Activated T-helper 2 cell treated with anti-CD3 and anti-CD28 coated beads, Interferon-gamma antibody, Interleukin-2, Interleukin-4, amounts not matched to agents 10 μg/mL and 5 μg/mL and 100 μg/mL, durations not matched to agents 14 hours and 24 hours and 36 hours (primary cell): ENCODE measurements around the gene LTA. TPM values are rescaled to one million over a fixed set of nuclear protein-coding genes. Genes with fewer than 3 reads are reported as not detected.

Source experiments
- DNase-seq: peaks from one replicate; pipeline ENCODE4 v3.0.0; 2021; ENCODE audit warnings: low spot score
- H3K27ac Mint-ChIP-seq: one replicate; pipeline ENCODE4 v1.8.0; 2021; ENCODE audit warnings: mixed read lengths
- H3K27me3 Mint-ChIP-seq: one replicate; pipeline ENCODE4 v1.8.0; 2021; ENCODE audit warnings: low read depth, mixed read lengths
- H3K36me3 Mint-ChIP-seq: one replicate; pipeline ENCODE4 v1.8.0; 2021; ENCODE audit warnings: low read depth, mixed read lengths
- H3K4me1 Mint-ChIP-seq: one replicate; pipeline ENCODE4 v1.8.0; 2021; ENCODE audit warnings: low read depth, mixed read lengths
- H3K4me3 Mint-ChIP-seq: one replicate; pipeline ENCODE4 v1.8.0; 2021; ENCODE audit warnings: low read depth, mild to moderate bottlenecking, moderate library complexity, mixed read lengths
- H3K9me3 Mint-ChIP-seq: one replicate; pipeline ENCODE4 v1.8.0; 2021; ENCODE audit warnings: mixed read lengths
- intact Hi-C: fragments of 100-400 bp; cut with micrococcal nuclease; formaldehyde crosslinking; loops from one replicate; pipeline ENCODE4 v1.15.1; 2023
- total RNA-seq: library from RNA; stranded (reverse); gene quantifications from 2 replicates; pipeline ENCODE4 v1.2.3, GENCODE V29; 2022

Gene LTA
- total RNA-seq = 293 and 308 TPM in 2 replicates

- Mint-ChIP-seq H3K4me1 (peaks cover 83% of the 10 kb centered on the region), H3K4me3 (peak within 1 kb of the TSS; percentile 92)
- intact Hi-C loops = loop anchor here (2.0 to 10.0 kb wide), 2 partner anchors 81 to 253 kb away; partner anchors contain the start of genes BAG6 and HSPA1B
Observed at GRCh38 chr6:31572041-31572911, at the start of gene LTA. Gene LTA (plus strand): TSS chr6:31572289. CDS start chr6:31572743, 454 bp downstream.

GRCh38 chr6:31525553-31525931 lies 46.5 kb upstream of the LTA start:
- H3K4me3 Mint-ChIP-seq = no peak overlapping the region
- peaks cover 3% of the 10 kb centered on the region for H3K4me1 Mint-ChIP-seq
- no peaks in the 10 kb centered on the region for H3K9me3 Mint-ChIP-seq
- intact Hi-C loops = no loop called here
- no peak for DNase-seq
- no peak overlapping the region for H3K27ac Mint-ChIP-seq
- peaks cover 15% of the 10 kb centered on the region for H3K27me3 Mint-ChIP-seq
- H3K36me3 Mint-ChIP-seq = peaks cover 18% of the 10 kb centered on the region

More at GRCh38 chr6:31572041-31572911, at the start of gene LTA:
- peak; percentile 60 for DNase-seq
- H3K27ac Mint-ChIP-seq = peak within 1 kb of the TSS; percentile 95
- H3K36me3 Mint-ChIP-seq = peaks cover 35% of the 10 kb centered on the region
- H3K9me3 Mint-ChIP-seq = no peaks in the 10 kb centered on the region
- peaks cover 6% of the 10 kb centered on the region for H3K27me3 Mint-ChIP-seq

- peaks cover 5% of the 10 kb centered on the region for H3K4me1 Mint-ChIP-seq
- intact Hi-C loops = no loop called here
Observed at GRCh38 chr6:31525932-31526591, 46.0 kb upstream of the LTA start.

GRCh38 chr6:31528307-31528777 lies 43.7 kb upstream of the LTA start:
- no peaks in the 10 kb centered on the region for H3K9me3 Mint-ChIP-seq
- H3K4me3 Mint-ChIP-seq = no peak overlapping the region
- peaks cover 8% of the 10 kb centered on the region for H3K4me1 Mint-ChIP-seq
- intact Hi-C loops = no loop called here
- peaks cover 42% of the 10 kb centered on the region for H3K36me3 Mint-ChIP-seq
- no peak for DNase-seq
- no peaks in the 10 kb centered on the region for H3K27me3 Mint-ChIP-seq
- no peak overlapping the region for H3K27ac Mint-ChIP-seq

More at GRCh38 chr6:31525932-31526591, 46.0 kb upstream of the LTA start:
- Mint-ChIP-seq H3K9me3 (no peaks in the 10 kb centered on the region), H3K4me3 (no peak overlapping the region), H3K27me3 (peaks cover 13% of the 10 kb centered on the region), H3K27ac (no peak overlapping the region), H3K36me3 (peaks cover 23% of the 10 kb centered on the region)
- no peak for DNase-seq

- DNase-seq = no peak
- H3K27ac Mint-ChIP-seq = no peak within 1 kb of the TSS
- H3K9me3 Mint-ChIP-seq = no peaks in the 10 kb centered on the region
- intact Hi-C loops = no loop called here
- peaks cover 48% of the 10 kb centered on the region for H3K36me3 Mint-ChIP-seq
- no peak within 1 kb of the TSS for H3K4me3 Mint-ChIP-seq
- H3K27me3 Mint-ChIP-seq = no peaks in the 10 kb centered on the region
- H3K4me1 Mint-ChIP-seq = peaks cover 8% of the 10 kb centered on the region
Observed at GRCh38 chr6:31528821-31529328, 43.2 kb upstream of the LTA start, which contains the start of gene MCCD1. Gene MCCD1 (plus strand): TSS chr6:31528962. CDS start chr6:31529015, 53 bp downstream.

GRCh38 chr6:31529329-31530150 lies 42.5 kb upstream of the LTA start:
- Mint-ChIP-seq H3K27me3 (no peaks in the 10 kb centered on the region), H3K4me1 (peaks cover 8% of the 10 kb centered on the region), H3K4me3 (no peak overlapping the region), H3K36me3 (peaks cover 54% of the 10 kb centered on the region), H3K9me3 (no peaks in the 10 kb centered on the region), H3K27ac (no peak overlapping the region)
- intact Hi-C loops = no loop called here
- DNase-seq = no peak

GRCh38 chr6:31530659-31531058 lies 41.4 kb upstream of the LTA start:
- H3K27ac Mint-ChIP-seq = no peak overlapping the region
- no peak for DNase-seq
- H3K36me3 Mint-ChIP-seq = peaks cover 66% of the 10 kb centered on the region
- peaks cover 8% of the 10 kb centered on the region for H3K4me1 Mint-ChIP-seq
- no peak overlapping the region for H3K4me3 Mint-ChIP-seq
- intact Hi-C loops = no loop called here
- H3K27me3 Mint-ChIP-seq = no peaks in the 10 kb centered on the region
- H3K9me3 Mint-ChIP-seq = no peaks in the 10 kb centered on the region

- Mint-ChIP-seq H3K36me3 (peaks cover 71% of the 10 kb centered on the region), H3K4me3 (no peak overlapping the region), H3K9me3 (no peaks in the 10 kb centered on the region), H3K27ac (no peak overlapping the region), H3K4me1 (peaks cover 13% of the 10 kb centered on the region), H3K27me3 (no peaks in the 10 kb centered on the region)
- no peak for DNase-seq
- intact Hi-C loops = no loop called here
Observed at GRCh38 chr6:31531162-31531561, 40.9 kb upstream of the LTA start.

- peaks cover 77% of the 10 kb centered on the region for H3K36me3 Mint-ChIP-seq
- intact Hi-C loops = no loop called here
- no peaks in the 10 kb centered on the region for H3K9me3 Mint-ChIP-seq
- no peaks in the 10 kb centered on the region for H3K27me3 Mint-ChIP-seq
- peaks cover 16% of the 10 kb centered on the region for H3K4me1 Mint-ChIP-seq
- DNase-seq = no peak
- no peak overlapping the region for H3K27ac Mint-ChIP-seq
- H3K4me3 Mint-ChIP-seq = no peak overlapping the region
Observed at GRCh38 chr6:31531771-31532643, 40.1 kb upstream of the LTA start.

GRCh38 chr6:31532644-31533454 lies 39.2 kb upstream of the LTA start:
- no peaks in the 10 kb centered on the region for H3K27me3 Mint-ChIP-seq
- H3K36me3 Mint-ChIP-seq = peaks cover 83% of the 10 kb centered on the region
- intact Hi-C loops = no loop called here
- H3K4me3 Mint-ChIP-seq = no peak overlapping the region
- H3K4me1 Mint-ChIP-seq = peaks cover 20% of the 10 kb centered on the region
- H3K9me3 Mint-ChIP-seq = no peaks in the 10 kb centered on the region
- no peak for DNase-seq
- peak overlapping the region; percentile 5 for H3K27ac Mint-ChIP-seq

- peaks cover 23% of the 10 kb centered on the region for H3K4me1 Mint-ChIP-seq
- H3K36me3 Mint-ChIP-seq = peaks cover 84% of the 10 kb centered on the region
- H3K27me3 Mint-ChIP-seq = no peaks in the 10 kb centered on the region
- H3K4me3 Mint-ChIP-seq = no peak overlapping the region
- no peak overlapping the region for H3K27ac Mint-ChIP-seq
- intact Hi-C loops = no loop called here
- H3K9me3 Mint-ChIP-seq = no peaks in the 10 kb centered on the region
- DNase-seq = no peak
Observed at GRCh38 chr6:31533455-31533841, 38.6 kb upstream of the LTA start.
